HepG2 (cell line): ENCODE data around the gene PCDHGA1. TPM values are rescaled to one million over a fixed set of nuclear protein-coding genes. Genes with fewer than 3 reads are reported as not detected.

ENCODE experiments used
- ATAC-seq: fragments of 200-7000 bp; cut with Tn5 transposase; 3 replicates; pipeline ENCODE4 v1.9.1; 2020; ENCODE audit warnings: mild to moderate bottlenecking, moderate library complexity
- BruUV-seq: library from RNA; stranded (reverse); fragments of 400-500 nt; replicated peaks from 2 replicates; lab custom pipeline; 2021; lab: Mats Ljungman, UMichigan
- CTCF ChIA-PET: fragments of 300-600 bp; formaldehyde crosslinking; extraction: SDS; loops from one replicate; lab custom pipeline; 2021; ENCODE audit warnings: low total read pairs, inconsistent platforms, low intra/inter-chr PET ratio; lab: Yijun Ruan, JAX
- POLR2A ChIA-PET: fragments of 350-600 bp; sonication (Branson Sonifier 250); formaldehyde crosslinking; loops from one replicate; lab custom pipeline; 2020; ENCODE audit warnings: antibody characterized with exemption, inconsistent platforms; lab: Yijun Ruan, JAX
- DNase-seq: peaks from one replicate; pipeline ENCODE4 v3.0.0-alpha.2; 2015; ENCODE audit warnings: low spot score
- FAIRE-seq: peaks from 3 replicates; lab custom pipeline; 2011; peaks lifted over from hg19 to GRCh38; lab: Jason Lieb, UNC
- H2AFZ ChIP-seq: one replicate; pipeline ENCODE4 v1.6.1; 2011; ENCODE audit warnings: low read length, inconsistent platforms
- H3K27ac ChIP-seq: fragments of 300-600 bp; 3 replicates; pipeline ENCODE4 v1.8.0; 2011; ENCODE audit warnings: mixed run types, mild to moderate bottlenecking, mixed read lengths, low read length, inconsistent platforms; ENCODE audit not compliant: insufficient read depth; ENCODE audit errors: extremely low read length
- H3K27me3 ChIP-seq, 2 experiments: fragments of 200-600 bp in 1 of 2; 2 replicates in 1 of 2; 3 replicates in 1 of 2; pipeline versions ENCODE4 v1.6.0 to v1.8.0; 2011; ENCODE audit warnings: low read length in 2 of 2, mild to moderate bottlenecking in 2 of 2, moderate library complexity in 2 of 2, inconsistent platforms in 1 of 2; ENCODE audit not compliant: insufficient read depth in 2 of 2, control insufficient read depth in 1 of 2
- H3K36me3 ChIP-seq, 2 experiments: fragments of 200-600 bp in 1 of 2; replicated peaks in 1 of 2; 2 replicates in 1 of 2; 3 replicates in 1 of 2; pipeline versions ENCODE4 v1.5.1 to v1.8.0; 2011; ENCODE audit warnings: low read length in 2 of 2, inconsistent platforms in 1 of 2; ENCODE audit not compliant: insufficient read depth in 2 of 2, control insufficient read depth in 1 of 2
- H3K4me1 ChIP-seq: 2 replicates; pipeline ENCODE4 v1.5.1; 2012; ENCODE audit warnings: low read length, inconsistent platforms; ENCODE audit not compliant: insufficient read depth
- H3K4me2 ChIP-seq: 2 replicates; pipeline ENCODE4 v1.6.0; 2011; ENCODE audit warnings: low read depth, low read length, inconsistent platforms
- H3K4me3 ChIP-seq, 3 experiments: fragments of 200-600 bp in 1 of 3; sonication (generic), shearing (Covaris generic) in 1 of 3; replicated peaks in 1 of 3; 2 replicates each; pipeline ENCODE4 v1.5.1; 2011 to 2016; ENCODE audit warnings: low read length in 3 of 3, inconsistent platforms in 2 of 3, low read depth in 2 of 3, mild to moderate bottlenecking in 2 of 3, control low read depth in 1 of 3, mixed read lengths in 1 of 3; ENCODE audit not compliant: insufficient read depth in 1 of 3
- H3K79me2 ChIP-seq: one replicate; pipeline ENCODE4 v1.6.1; 2011; ENCODE audit warnings: low read length, inconsistent platforms; ENCODE audit not compliant: insufficient read depth
- H3K9ac ChIP-seq: 2 replicates; pipeline ENCODE4 v1.6.0; 2011; ENCODE audit warnings: mild to moderate bottlenecking, low read depth, low read length, inconsistent platforms; ENCODE audit not compliant: insufficient read depth
- H3K9me3 ChIP-seq: 2 replicates; pipeline ENCODE4 v1.5.1; 2012; ENCODE audit warnings: mild to moderate bottlenecking, low read length
- H4K20me1 ChIP-seq: 2 replicates; pipeline ENCODE4 v1.6.0; 2011; ENCODE audit warnings: inconsistent platforms, mild to moderate bottlenecking, low read length, moderate library complexity; ENCODE audit not compliant: insufficient read depth
- KLF16 ChIP-seq, 2 experiments: sonication (generic) in 1 of 2; formaldehyde crosslinking in 1 of 2; IDR thresholded peaks; 2 replicates each; pipeline versions ENCODE4 v1.6.1 to v1.8.0; 2016 to 2023; ENCODE audit warnings: missing genetic modification reagents in 2 of 2, missing compliant biosample characterization in 1 of 2
- NR2C2 ChIP-seq: sonication (generic); formaldehyde crosslinking; IDR thresholded peaks from 2 replicates; pipeline ENCODE4 v1.4.0; 2020; ENCODE audit warnings: missing genetic modification reagents, mild to moderate bottlenecking, moderate library complexity, borderline replicate concordance
- ZEB1 ChIP-seq: IDR thresholded peaks from 2 replicates; pipeline ENCODE4 v1.6.1; 2012; ENCODE audit warnings: mild to moderate bottlenecking, low read depth, inconsistent platforms; ENCODE audit not compliant: insufficient replicate concordance
- ZNF414 ChIP-seq: sonication (generic); formaldehyde crosslinking; IDR thresholded peaks from 2 replicates; pipeline ENCODE4 v1.5.0; 2020; ENCODE audit warnings: missing genetic modification reagents
- ZNF709 ChIP-seq: sonication (generic); formaldehyde crosslinking; IDR thresholded peaks from 2 replicates; pipeline ENCODE4 v1.5.0; 2020; ENCODE audit warnings: mild to moderate bottlenecking, missing genetic modification reagents
- WGBS: methylation state at CpG from one replicate; pipeline ENCODE4 v1.1.6; 2017; ENCODE audit warnings: low lambda C conversion rate; 5-methylcytosine and 5-hydroxymethylcytosine counted together
- in situ Hi-C: cut with HindIII; loops from 2 replicates; pipeline ENCODE4 v1.10.0; 2017; ENCODE audit warnings: low pct_unique_long_range_greater_than_20kb; ENCODE audit not compliant: extremely low pct_ligation_motif_present
- intact Hi-C: fragments of 100-400 bp; cut with micrococcal nuclease; formaldehyde crosslinking; loops from one replicate; pipeline ENCODE4 v1.10.0; 2022; ENCODE audit not compliant: unreplicated experiment
- polyA plus RNA-seq, 8 experiments: library from polyadenylated mRNA; depleted of rRNA in 3 of 8; stranded (reverse) in 7 of 8; unstranded in 1 of 8; fragments of >200 nt; fragmentation: Illumina TruSeq in 4 of 8; extraction: Trizol in 4 of 8; gene quantifications; 2 replicates each; pipeline versions ENCODE4 v1.2.1 to v1.2.3, GENCODE V29; 2011 to 2016; ENCODE audit warnings: low read depth in 4 of 8, missing spikeins in 1 of 8, mixed read lengths in 1 of 8; ENCODE audit not compliant: insufficient read depth in 1 of 8
- total RNA-seq, 5 experiments: library from RNA; depleted of rRNA; stranded (reverse); fragments of >200 nt; fragmentation: Illumina TruSeq; extraction: Trizol; gene quantifications; 2 replicates each; pipeline ENCODE4 v1.2.3, GENCODE V29; 2016; ENCODE audit warnings: low read depth in 1 of 5

PCDHGA1 gene
- total and polyA plus RNA-seq, 2 of the 13 experiments (the other 11 are each of a cell fraction or from before 2014, with no cell fraction given): 0.31 to 0.40 TPM

DNA sequence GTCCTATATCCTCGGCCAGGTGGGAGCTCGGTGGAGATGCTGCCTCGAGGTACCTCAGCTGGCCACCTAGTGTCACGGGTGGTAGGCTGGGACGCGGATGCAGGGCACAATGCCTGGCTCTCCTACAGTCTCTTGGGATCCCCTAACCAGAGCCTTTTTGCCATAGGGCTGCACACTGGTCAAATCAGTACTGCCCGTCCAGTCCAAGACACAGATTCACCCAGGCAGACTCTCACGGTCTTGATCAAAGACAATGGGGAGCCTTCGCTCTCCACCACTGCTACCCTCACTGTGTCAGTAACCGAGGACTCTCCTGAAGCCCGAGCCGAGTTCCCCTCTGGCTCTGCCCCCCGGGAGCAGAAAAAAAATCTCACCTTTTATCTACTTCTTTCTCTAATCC lies 147.5 kb downstream of the PCDHGA1 start:
- Histone ChIP-seq H3K27me3 (peaks cover 1 to 8% of the 10 kb centered on the region in 2 experiments; a peak in 1 of 5 replicates), H3K27ac (no peak overlapping the region), H3K4me3 (no peak overlapping the region), H3K9me3 (no peaks in the 10 kb centered on the region), H3K36me3 (no peaks in the 10 kb centered on the region), H4K20me1 (no peaks in the 10 kb centered on the region), H3K4me2 (no peak overlapping the region), H3K79me2 (no peaks in the 10 kb centered on the region), H3K9ac (no peak overlapping the region), H3K4me1 (no peaks in the 10 kb centered on the region), H2AFZ (no peak overlapping the region)
- in situ Hi-C loops: no loop called here
- no TSS peak for BruUV-seq
- ChIA-PET CTCF (no interaction called here), POLR2A (no interaction called here)
- FAIRE-seq: no peak
- ATAC-seq: no peak
- WGBS: 31% methylated on average over 12 of the region's 13 CpGs
- TF ChIP-seq KLF16 (CRISPR knock-in tag; IDR thresholded peaks at IDR 0.05) (no peak), ZNF709 (CRISPR knock-in tag) (no peak), NR2C2 (CRISPR knock-in tag) (no peak)
- TF ChIP-seq, all 625 proteins: peak for 0
- no peak for DNase-seq
- intact Hi-C loops: no loop called here

- Histone ChIP-seq H3K9ac (no peak overlapping the region), H3K9me3 (no peaks in the 10 kb centered on the region), H3K27me3 (peaks cover 1 to 8% of the 10 kb centered on the region in 2 experiments; a peak in 1 of 5 replicates), H3K4me2 (no peak overlapping the region), H3K79me2 (no peaks in the 10 kb centered on the region), H3K4me1 (no peaks in the 10 kb centered on the region), H3K36me3 (no peaks in the 10 kb centered on the region), H4K20me1 (no peaks in the 10 kb centered on the region), H3K27ac (no peak overlapping the region), H3K4me3 (no peak overlapping the region), H2AFZ (no peak overlapping the region)
- no peak for ATAC-seq
- no peak for TF ChIP-seq ZNF414 (CRISPR knock-in tag)
- TF ChIP-seq ZEB1: peak; percentile 73
- intact Hi-C loops (no loop called here), in situ Hi-C loops (no loop called here)
- no TSS peak for BruUV-seq
- no peak for FAIRE-seq
- POLR2A ChIA-PET: no interaction called here
- CTCF ChIA-PET: no interaction called here
- DNase-seq: no peak
- WGBS: 79% methylated on average over 20 of the region's 20 CpGs
Observed at GRCh38 chr5:141478321-141478945, 148.1 kb downstream of the PCDHGA1 start.
